ENCODE results near the gene TRIB2.

Gene TRIB2

DNA sequence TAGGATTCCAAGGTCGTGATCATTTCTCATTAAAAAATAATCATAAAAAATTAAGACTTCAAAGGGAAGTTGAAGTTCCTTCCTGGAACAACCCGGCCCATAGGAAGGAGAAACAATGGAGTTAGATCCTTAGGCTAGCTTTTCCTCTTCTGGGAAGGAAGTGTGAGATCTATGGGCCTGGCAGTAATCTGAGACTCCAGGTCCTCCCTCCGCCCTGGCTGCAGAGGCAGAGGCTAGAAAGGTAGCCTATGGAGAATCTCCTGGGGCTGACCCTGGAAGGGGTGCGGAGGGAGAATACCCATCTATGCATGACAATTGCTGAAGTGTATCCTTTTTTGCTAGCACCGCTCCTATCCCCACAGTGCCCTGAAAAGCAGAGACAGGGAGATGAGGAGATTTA is 37.9 kb downstream of the TRIB2 start:
- DNase-seq = no peak

DNA sequence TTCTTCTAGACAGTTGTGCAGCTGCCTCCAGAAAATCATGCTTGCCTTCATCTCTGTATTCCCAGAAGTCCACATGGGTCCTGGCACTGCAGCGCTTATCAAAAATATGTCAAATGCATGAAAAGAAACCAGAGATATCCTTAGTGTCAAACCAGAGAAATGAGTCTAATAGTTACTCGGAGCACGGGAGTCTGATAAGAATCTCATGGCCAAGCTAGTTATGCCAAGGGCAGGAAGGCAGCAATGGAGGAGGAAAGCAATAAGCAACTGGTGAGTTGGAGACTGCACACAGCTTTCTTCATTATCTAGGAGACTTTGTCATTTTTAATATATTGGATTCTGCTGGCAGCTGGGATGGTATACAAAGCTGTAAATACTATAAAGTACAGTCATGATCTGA is 38.6 kb downstream of the TRIB2 start:
- DNase-seq = no peak

DNA sequence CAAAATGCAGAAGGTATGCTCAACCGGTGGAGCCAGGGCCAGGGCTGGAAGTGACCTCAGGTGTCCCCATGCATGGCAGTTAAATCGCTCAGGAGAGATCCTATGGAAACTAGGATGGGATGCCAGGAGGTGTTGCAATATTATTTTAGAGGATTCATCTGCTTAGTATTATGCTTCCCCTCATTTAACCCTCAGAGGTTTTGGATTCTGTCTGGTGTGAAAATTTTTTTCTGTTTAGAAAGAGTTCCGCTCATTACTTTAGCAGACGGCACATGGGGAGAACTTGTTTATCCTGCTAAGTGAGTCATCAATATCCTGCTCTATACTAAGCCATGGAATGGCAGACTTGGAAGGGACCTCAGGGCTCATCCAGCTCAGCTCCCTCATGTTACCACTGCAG is 42.5 kb downstream of the TRIB2 start:
- no peak for DNase-seq

DNA sequence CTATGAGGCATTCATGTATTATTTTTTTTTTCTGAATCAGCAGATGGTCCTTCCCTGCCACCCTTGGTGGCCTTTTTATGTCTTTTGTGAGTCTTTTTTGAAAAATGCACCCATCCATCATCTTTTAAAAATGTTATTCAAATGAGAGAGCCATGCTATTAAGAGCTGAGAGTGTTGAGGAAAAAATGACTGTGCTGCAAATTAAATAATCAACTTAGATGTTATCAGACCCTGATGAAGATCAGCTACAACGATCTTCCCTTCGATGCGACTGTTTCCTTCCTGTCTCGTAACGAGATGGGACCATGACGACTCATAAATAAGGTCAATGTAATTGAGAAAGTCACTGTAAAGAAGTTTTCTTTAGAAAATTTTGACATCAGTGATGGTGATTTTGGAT is 44.4 kb downstream of the TRIB2 start:
- no peak for DNase-seq

DNA sequence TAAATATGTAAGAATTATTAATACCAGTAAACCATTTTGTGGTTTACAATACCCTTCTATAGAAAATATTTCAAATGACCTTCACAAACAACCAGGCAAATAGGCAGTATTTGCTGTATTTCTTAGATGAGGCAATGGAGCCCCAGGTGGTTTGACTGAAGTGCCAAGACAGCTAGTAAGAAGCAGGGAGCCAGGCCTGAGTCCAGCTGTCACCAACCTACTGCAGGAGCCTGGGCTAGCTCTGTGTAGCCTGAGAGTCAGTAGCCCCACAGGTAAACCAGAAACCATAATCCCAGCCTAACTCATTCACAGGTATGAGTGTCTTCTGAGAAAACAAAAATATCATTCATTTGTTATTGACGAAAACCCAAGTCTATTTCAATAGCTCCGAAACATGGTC is 45.6 kb downstream of the TRIB2 start:
- no peak for DNase-seq

DNA sequence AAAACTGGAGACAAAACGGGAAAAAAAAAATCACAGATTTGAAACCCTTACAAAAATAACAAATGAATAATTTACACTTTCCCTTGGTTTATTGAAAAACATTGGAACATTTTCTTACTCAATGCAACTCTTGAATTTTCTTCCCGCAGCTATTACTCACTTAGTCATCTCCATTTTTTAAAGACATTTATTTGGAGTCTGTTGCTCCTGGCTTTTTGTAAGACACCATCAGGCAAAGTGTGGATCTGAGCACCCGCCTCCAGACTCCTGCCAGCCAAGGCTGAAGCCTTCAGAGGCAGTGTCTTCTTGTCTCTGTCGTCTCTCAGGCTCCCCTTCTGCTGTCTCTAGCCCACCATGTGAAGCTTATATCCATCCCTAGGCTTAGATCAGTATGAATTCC is 46.2 kb downstream of the TRIB2 start:
- DNase-seq = no peak

DNA sequence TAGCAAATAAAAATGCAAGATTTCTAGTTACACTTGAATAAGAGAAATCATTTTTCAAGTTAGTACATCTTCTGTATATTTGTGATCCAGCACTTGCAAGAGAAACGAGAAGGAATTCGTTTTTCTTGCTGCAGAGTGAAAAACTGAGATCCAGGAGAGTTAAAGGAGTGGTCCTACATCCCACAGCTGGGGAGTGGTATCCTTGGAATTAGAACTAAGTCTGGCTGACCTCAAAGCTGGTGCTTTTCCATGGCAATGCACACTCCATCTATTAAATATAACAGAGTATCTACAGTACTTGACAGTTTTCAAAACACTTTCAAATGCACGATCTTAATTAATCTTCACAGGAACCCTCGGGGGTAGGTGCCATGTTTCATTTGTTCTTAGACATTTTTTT is 46.8 kb downstream of the TRIB2 start:
- no peak for DNase-seq

DNA sequence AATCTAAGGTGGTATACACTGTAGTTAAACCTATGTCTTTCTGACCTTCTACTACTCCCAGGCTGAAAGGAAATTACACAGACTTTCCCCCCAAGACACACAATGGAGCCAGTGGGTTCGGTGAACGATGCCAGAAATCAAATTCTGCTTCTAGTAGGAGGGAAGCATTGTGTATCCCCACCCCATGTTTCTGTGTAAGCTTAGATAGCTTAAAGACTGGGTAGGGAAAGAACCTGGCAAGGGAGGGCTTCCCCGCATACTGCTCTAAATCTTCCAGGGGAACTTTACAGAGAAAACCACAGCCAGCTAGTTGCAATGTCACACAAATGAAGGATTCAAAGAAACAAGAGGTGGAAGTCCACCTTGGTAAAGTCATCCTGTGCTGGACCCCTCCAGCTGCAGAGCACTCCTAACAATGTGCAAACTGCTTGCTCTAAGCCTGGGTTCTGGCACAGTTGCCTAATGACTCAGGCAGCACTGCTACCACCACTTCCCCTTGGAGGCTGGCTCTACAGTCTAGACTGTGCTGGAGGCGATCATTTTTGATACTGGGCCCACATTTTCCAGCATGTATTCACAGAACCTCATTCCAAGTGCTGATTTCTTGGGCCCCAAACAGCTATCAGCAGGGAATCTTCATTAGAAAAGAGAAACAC is 47.5 kb downstream of the TRIB2 start:
- DNase-seq = no peak

DNA sequence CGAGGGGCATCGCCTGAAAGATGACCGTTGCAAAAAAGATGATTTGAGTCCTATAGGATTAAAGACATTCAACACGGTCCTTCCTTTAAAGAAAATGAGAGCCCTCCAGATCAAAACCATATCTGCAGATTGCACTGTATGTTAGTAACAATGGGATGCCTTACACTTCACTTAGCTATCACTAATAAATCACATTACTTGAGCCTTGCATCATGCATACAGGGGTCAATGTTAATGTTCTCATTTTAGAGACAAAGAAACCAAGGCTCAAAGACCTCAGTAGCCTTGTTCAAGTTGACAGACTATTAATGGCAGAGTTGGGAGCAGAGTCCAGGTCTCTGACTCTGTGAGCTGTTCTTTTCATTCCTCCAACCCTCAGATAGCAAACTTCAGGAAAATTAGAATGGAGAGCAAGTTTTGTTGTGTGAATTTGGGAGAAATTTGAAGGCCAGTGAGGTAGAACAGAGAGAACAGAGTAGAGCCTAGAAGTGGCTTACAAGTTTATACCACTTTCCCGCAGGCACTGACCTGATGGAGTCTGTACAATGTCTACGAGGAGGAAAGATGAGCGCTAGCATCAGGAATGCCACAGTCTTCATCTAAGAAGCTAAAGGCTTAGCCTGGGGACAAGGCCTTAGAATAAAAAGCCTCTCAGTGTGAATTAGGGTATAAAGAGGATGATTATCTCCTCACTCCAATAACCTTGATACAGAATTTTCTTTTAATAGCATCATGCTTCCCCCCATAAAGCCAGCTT is 48.3 kb downstream of the TRIB2 start:
- DNase-seq = no peak

DNA sequence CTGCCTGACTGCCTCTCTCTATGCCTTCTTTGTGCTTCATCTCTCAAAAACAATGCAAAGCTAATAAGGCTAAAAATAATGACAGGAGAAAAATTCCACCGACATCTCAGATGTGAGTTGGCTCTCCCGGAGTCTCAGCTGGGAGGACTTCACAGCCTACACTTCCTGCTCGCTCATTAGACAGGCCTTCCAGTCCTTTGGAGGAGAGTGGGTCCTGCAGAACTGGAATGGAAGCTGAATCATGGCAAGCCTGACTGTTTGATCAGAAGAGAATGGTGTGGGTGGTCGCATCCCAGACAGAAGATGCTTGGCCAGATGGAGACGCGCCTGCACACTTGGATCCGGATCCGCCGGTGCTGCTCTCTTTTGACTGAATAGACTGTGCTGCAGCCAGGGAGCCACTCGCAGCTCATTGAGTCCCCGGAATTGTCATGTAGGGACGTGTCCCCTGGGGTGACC is 49.7 kb downstream of the TRIB2 start:
- no peak for DNase-seq

DNA sequence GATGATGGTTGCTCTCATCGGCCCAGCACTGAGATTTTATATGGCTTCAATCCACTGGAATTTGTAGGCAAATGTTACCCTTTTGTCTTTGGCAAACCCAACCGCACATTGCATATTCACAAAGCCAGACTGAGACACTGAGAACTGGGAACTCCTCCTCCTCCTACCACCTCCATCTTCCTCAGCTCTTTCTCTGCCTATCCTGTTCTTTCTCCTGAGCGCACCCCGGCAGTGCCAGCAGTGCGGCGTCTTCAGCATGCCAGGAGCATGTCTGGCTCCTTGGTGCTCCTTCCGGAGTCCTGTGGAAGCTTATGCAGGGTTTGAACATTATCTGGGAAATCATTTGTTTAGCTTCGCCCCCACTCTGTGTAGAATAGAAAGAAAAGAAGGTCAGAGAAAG is 50.8 kb downstream of the TRIB2 start:
- DNase-seq = no peak

DNA sequence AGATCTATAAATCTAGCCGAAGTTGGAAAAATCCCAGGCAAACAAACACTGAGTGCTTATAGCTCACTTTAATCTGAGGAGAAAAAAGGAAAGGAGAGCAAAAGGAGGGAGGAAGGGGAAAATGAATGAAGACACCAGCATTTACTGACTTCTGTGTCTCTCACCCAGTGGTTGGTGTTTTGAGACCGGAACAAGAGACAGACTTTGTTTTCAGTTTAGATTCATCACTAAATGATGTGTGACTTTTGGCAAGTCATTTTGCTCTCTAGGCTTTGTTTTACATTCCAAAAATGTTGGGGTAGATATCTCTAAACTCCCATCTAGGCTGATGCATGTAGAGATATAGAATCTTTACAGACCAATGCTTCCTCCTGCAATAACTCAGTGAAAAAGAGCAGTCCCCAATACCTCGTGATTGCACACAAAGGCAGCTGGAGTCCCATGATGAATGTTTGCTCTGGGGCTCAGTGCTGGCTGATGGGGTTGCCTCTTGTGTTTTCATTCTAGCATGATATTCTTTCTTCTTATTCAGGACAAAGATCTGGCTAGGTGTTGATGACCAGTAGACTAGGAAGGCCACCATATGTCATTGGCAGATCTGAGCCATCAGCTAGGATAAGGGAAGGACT is 51.4 kb downstream of the TRIB2 start:
- no peak for DNase-seq

DNA sequence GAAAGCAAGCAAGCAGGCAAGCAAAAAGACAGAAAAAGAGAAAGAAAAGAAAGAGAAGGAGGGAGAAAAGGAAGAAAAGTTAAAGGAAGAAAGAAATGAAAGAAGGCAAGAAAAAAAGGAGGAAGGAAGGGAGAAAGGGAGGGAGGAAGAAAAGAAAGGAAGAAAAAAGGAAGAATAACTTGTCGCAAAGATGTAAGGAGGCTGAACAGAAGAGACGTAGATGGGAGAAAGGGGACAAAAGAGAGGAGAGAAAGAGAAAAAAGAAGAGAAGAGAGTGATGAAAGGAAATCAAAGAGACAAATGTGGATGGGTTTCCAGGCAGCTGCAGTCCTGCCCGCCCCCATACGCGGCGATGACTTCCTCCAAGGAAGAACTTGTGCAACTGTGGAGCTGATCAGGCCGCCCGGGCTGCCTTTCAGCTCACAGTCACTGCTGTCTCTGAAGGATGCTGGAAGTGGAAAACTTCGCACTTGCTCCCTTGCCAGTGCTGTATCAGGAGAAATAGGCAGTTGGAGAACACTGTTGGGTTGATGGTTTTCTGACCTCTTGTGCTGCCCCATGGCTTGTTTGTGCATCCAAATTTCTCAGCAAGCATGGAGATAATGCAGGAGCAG is 52.9 kb downstream of the TRIB2 start:
- DNase-seq = no peak

DNA sequence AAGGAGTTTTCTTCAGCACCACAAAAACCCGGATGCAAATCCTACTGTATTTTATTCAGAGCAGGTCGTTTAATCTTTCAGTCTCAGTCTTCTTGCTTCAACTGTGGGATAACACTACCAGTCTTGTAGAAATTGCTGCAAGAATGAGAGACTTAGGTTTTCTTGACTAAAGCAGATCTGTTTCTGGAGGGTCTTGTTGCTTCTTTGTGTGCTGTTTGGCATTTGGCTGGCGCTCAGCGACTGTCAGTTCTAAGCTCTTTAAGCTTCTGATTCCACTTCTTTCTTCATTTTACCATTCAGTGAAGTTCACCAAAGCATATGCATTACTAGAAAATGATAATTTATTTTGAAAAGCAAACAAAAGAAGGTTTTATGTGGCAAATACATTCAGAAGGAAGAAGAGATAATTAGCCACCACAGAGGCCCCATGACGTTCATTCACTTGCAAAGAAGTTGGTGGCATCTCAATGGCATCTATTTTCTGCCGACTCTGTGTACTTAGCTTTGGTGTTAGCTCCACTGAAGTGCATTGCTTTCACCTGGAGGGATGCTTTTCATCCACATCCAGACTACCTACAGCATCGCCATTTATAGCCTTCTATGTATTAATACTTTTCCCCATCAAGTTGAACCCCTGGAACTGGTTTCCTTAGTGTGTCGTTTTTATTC is 53.7 kb downstream of the TRIB2 start:
- no peak for DNase-seq

DNA sequence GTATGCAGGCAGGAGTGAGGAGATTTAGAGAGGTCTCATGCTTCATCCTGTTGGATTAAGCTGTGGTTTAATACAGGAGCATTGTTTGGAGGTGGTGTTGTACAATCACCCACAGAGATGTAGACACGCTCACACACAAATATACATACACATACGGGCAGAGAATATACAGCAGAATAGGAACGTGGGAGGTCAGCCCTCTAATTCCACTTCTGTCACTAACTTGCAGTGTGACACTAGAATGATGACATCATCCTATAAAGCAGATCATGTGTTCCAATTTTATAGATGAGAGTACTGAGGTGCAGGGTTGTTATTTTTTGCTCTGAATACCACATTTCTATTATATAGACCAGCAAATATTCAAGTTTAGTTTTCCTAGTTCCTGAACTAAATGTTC is 54.4 kb downstream of the TRIB2 start:
- DNase-seq = no peak

DNA sequence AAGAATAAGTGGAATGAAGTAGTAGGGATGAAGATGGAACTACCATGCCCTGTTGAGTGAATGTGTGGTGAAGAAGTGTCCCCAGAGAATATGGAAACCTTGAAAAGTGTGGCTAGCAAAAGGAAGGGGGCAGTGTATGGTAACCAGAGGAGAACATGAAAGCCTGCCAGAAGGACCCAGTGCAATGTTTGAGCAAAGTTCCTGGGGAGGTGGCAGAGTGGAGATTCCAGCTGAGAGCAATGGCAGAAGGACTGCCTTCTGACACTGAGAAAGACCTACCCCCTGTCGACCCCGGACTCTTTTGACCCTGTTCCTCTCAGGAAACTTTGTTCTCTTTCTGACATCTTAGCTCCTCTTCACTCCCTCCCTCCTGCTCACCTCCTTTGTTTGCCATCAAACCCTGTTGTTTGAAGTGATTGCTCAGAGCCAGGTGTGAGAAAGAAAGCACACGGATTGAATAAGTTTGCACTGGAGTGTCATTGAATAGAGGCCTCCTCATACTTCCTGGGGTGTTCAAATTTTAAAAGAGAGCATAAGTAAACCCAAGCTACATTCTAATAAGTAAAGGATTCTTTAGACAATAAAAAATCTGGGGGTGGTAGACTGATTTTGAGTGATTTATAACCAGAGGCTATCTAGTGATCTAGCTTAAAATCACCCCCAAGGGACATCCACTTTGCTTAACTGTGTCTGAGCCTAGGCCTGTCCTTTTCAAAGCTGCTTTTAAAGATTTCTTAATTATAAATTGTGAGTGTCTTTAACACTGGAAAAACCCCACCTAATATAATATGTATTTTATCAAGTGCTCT is 57.1 kb downstream of the TRIB2 start:
- DNase-seq = no peak

DNA sequence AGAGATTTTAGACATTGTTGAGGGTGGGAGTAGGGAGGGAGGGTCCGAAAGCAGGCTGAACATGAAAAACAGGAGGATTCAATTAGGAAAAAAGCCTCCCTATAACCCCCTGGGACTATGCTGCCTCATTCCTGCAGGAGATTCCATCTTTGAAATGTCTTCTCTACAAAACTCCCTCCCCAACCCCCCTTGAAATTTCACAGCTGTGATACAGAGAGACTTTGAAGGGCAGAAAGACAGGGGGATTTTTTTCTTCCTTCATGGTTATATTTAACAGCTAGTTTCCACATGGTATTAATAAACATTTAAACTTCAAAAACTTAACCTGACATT is 57.6 kb downstream of the TRIB2 start:
- DNase-seq = no peak

DNA sequence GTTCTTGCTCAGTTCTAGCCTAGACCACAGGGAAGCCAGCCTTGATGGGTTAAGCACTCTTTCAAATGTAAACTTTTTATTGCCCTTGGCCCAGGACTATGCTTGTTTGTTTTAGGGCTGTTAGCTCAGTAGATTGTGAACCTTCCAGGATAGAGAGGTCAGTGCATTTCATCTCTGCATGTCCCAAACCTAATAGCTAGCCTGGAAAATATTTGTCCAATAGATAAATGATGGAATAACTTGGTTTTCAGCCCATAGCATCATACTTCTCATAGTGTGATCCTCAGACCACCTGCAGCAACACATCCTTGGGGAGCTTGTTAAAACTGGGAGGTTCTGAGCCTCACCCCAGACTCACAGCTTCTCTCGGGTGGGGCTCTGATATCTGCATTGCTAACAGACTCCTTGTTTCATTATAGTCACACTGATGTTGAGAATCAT is 59.8 kb downstream of the TRIB2 start:
- DNase-seq = no peak

DNA sequence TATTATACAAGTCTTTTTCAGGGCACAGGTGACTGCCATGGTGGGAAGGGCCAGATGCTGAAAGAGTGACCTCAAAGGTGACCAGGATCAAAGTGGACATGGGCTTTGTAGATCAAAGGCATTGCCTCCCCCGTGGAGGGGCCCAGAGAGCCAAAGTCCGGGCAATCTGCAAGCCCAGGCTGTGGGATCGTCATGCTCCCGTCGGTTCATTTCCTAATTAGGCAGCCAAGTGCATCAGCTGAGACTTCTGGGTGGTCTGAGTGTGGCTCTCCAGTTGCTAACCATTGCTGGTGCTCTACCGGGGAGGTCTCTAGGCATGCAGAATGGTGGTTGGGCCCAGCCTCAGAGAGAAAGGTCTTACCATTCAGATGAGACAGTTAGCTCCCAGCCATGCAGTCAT is 61.6 kb downstream of the TRIB2 start:
- no peak for DNase-seq

DNA sequence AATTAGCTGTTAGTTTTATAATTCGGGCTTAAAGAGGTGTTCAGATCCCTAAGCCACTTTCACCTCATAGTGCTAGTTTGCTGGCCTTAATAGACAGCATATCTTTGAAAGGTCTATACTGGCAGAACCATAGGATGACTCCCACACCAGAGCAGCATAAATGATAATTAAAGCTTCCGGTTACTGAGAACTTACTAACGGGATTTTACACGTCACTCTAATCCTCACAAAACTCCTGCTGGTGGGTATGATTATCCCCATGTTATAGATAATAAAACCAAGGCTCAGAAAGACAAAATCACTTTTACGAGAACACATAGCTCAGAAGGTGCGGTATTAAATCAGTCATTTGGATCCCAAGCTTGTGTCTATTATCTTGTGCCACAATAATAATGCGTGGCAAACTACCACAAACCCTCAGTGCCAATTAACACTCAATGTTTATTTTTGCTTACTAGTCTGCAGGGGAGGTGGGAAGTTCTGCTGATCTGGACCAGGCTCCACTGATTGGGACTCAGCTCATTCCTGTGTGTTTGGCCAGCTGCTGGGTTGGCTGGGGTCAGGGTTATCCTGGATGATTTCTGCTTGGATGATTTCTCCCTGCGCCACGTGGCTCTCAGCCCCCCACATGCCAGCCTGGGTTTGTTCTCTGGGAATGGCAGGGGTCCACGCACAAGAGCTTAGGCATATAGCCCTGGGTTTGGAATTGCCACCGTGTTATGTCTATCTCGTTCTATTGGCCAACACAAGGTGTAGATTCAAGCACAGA is 62.3 kb downstream of the TRIB2 start:
- no peak for DNase-seq

DNA sequence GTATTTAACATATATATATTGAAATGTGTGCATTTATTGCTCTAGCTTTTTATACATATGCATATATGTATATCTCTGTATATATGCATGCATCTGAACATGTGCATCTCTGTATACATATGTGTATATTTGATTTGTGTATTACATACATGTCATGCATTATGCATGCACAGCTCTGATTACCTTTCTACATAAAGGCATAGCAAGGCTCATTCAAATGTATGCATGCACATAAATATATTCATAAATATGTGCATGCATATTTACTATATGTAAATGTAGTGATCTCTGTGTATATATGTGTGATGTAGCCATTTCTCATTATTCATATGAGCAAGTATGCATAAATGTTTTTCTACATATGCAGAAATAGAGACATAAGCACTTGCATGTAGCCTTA is 64.6 kb downstream of the TRIB2 start:
- no peak for DNase-seq
